Kidney (tissue), 14 donors: ENCODE results near the gene SRRM3. TPM values are rescaled to one million over a fixed set of nuclear protein-coding genes. Genes with fewer than 3 reads are reported as not detected.

Source experiments
- DNase-seq, 5 donors: peaks; one replicate each; pipeline ENCODE4 v3.0.0-alpha.2; 2013 to 2020
- FAIRE-seq: peaks from 2 replicates; lab custom pipeline; 2012; peaks lifted over from hg19 to GRCh38; lab: Jason Lieb, UNC
- H3K27ac ChIP-seq, 2 donors: one replicate each; pipeline ENCODE4 v1.7.0; 2013; ENCODE audit warnings: low read depth in 2 of 2, low read length in 2 of 2, inconsistent platforms in 1 of 2
- H3K27me3 ChIP-seq: one replicate; pipeline ENCODE4 v1.7.1; 2013; ENCODE audit warnings: low read length, inconsistent platforms; ENCODE audit not compliant: control insufficient read depth, insufficient read depth
- H3K36me3 ChIP-seq, 3 donors: one replicate each; pipeline versions ENCODE4 v1.7.0 to v1.7.1; 2013; ENCODE audit warnings: low read length in 3 of 3, control low read depth in 1 of 3, inconsistent platforms in 1 of 3; ENCODE audit not compliant: insufficient read depth in 3 of 3, control insufficient read depth in 2 of 3
- H3K4me1 ChIP-seq, 3 donors: one replicate each; pipeline versions ENCODE4 v1.7.0 to v1.7.1; 2013; ENCODE audit warnings: low read length in 3 of 3, inconsistent platforms in 1 of 3, low read depth in 1 of 3; ENCODE audit not compliant: control insufficient read depth in 2 of 3, insufficient read depth in 2 of 3
- H3K4me3 ChIP-seq, 3 donors: one replicate each; pipeline versions ENCODE4 v1.7.0 to v1.8.1; 2013; ENCODE audit warnings: low read length in 3 of 3, control low read depth in 1 of 3, inconsistent platforms in 1 of 3
- H3K9ac ChIP-seq, 3 donors: one replicate each; pipeline versions ENCODE4 v1.7.0 to v1.7.1; 2013; ENCODE audit warnings: low read length in 3 of 3, control low read depth in 1 of 3, inconsistent platforms in 1 of 3
- H3K9me3 ChIP-seq, 3 donors: one replicate each; pipeline versions ENCODE4 v1.7.0 to v1.7.1; 2013; ENCODE audit warnings: low read length in 3 of 3, control low read depth in 1 of 3, inconsistent platforms in 1 of 3; ENCODE audit not compliant: control insufficient read depth in 2 of 3, insufficient read depth in 1 of 3
- intact Hi-C: fragments of 100-400 bp; cut with DNase I; formaldehyde crosslinking; loops from one replicate; pipeline ENCODE4 v1.11.1; 2022
- polyA plus RNA-seq: library from polyadenylated mRNA; stranded (reverse); fragments of 350-450 nt; fragmentation: Illumina TruSeq; extraction: RNeasy Lipid Tissue Mini Kit (QIAGEN cat#74804); gene quantifications from one replicate; pipeline ENCODE4 v1.2.3, GENCODE V29; 2014; ENCODE audit warnings: low read depth, low replicate concordance; ENCODE audit not compliant: insufficient read depth
- total RNA-seq: library from RNA; stranded (reverse); fragmentation: NEBNext Ultra II Directional; extraction: Animal tissue kit (Norgen Biotek cat#: 25700); gene quantifications from one replicate; pipeline ENCODE4 v1.2.1, GENCODE V29; 2021
- TF ChIP-seq, protein P1 (sequence below): IDR thresholded peaks from 3 replicates; pipeline ENCODE4 v1.5.1; 2012; ENCODE audit warnings: mild to moderate bottlenecking, moderate library complexity, borderline replicate concordance; ENCODE audit not compliant: insufficient read depth; ENCODE audit errors: extremely low read depth
- donor health status: control.
- donor health status: control.
- donor health status: control.
- donor health status: control.
- donor health status: control.
- donor health status: DM: yes; HTN: yes; CAD: no.
- donor health status: Normal renal cell carcinoma (clear cell type).

SRRM3 gene
- total and polyA plus RNA-seq, 2 donors from 2014 or later = 0.99 to 1.0 TPM

DNA sequence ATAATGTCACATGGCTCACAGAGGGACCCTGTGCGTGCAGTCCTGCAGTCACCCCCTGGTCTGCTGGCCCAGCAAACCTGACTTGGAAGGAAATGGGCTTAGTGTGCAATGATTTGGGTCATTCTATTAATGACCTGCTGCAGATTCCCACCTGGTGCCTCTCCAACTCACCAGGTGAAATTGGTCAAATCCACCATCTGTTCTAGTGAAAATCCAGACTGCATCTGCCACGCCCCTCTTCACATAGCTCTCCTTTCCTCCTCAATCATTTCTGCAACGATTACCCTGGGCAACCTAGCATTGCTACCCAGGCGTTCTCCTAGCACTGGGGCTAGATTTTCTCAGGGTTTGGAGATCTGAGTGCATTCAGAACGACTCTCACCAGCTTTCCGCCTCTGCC is 29.4 kb downstream of the SRRM3 start:
- Histone ChIP-seq H3K36me3 (no peaks in the 10 kb centered on the region), H3K9ac (no peak overlapping the region), H3K27me3 (no peaks in the 10 kb centered on the region), H3K9me3 (no peaks in the 10 kb centered on the region), H3K4me1 (peaks cover 0 to 6% (median 0%) of the 10 kb centered on the region in 3 donors), H3K4me3 (no peak overlapping the region), H3K27ac (no peak overlapping the region)
- FAIRE-seq (no peak), DNase-seq (no peak)
- intact Hi-C loops = no loop called here
- TF ChIP-seq, protein P1, sequence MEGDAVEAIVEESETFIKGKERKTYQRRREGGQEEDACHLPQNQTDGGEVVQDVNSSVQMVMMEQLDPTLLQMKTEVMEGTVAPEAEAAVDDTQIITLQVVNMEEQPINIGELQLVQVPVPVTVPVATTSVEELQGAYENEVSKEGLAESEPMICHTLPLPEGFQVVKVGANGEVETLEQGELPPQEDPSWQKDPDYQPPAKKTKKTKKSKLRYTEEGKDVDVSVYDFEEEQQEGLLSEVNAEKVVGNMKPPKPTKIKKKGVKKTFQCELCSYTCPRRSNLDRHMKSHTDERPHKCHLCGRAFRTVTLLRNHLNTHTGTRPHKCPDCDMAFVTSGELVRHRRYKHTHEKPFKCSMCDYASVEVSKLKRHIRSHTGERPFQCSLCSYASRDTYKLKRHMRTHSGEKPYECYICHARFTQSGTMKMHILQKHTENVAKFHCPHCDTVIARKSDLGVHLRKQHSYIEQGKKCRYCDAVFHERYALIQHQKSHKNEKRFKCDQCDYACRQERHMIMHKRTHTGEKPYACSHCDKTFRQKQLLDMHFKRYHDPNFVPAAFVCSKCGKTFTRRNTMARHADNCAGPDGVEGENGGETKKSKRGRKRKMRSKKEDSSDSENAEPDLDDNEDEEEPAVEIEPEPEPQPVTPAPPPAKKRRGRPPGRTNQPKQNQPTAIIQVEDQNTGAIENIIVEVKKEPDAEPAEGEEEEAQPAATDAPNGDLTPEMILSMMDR = no peak

DNA sequence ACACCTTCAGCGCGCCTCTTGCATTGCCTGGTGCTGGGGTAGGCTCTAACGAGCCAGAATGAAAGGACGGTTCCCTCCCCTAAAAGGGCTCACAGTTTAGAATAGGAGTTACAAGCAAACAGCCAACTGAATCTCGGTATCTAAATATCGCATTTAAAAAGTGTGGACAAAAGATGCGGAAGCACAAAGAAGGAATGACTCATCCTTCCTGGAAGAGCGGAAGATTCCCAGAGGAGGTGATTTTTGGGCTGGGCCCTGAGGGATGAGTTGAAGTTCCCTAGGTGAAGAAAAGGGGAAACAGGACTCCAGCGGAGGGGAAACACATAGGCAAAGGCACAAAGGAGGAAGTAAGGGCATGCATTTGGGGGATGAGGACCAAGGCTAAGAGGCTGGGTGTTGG is 29.9 kb downstream of the SRRM3 start:
- Histone ChIP-seq H3K27ac (no peak overlapping the region), H3K27me3 (no peaks in the 10 kb centered on the region), H3K4me1 (peaks cover 0 to 6% (median 0%) of the 10 kb centered on the region in 3 donors), H3K9ac (no peak overlapping the region), H3K4me3 (no peak overlapping the region), H3K36me3 (no peaks in the 10 kb centered on the region), H3K9me3 (no peaks in the 10 kb centered on the region)
- DNase-seq (no peak), FAIRE-seq (no peak)
- TF ChIP-seq, protein P1 = no peak
- intact Hi-C loops = no loop called here

DNA sequence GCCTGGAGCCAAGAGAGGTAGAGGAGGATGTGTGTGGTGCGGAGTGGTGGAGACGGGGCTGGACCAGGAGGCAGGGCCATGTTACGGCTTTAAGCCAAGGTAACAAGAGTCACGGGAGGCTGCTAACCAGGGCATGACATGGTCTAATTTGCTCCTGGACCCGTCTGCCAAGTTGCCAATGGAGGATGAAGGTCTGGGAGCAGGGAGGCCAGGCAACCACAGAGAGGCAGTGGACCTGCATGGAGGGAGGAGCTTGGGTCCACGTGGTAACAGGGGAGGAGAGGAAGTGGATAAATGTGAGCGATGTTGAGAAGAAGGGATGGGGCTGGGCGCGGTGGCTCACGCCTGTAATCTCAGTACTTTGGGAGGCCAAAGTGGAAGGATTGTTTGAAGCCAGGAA is 31.0 kb downstream of the SRRM3 start:
- Histone ChIP-seq H3K9ac (no peak overlapping the region), H3K4me1 (peaks cover 0 to 6% (median 0%) of the 10 kb centered on the region in 3 donors), H3K36me3 (no peaks in the 10 kb centered on the region), H3K27me3 (no peaks in the 10 kb centered on the region), H3K4me3 (no peak overlapping the region), H3K9me3 (no peaks in the 10 kb centered on the region), H3K27ac (no peak overlapping the region)
- TF ChIP-seq, protein P1 = no peak
- intact Hi-C loops = no loop called here
- no peak for FAIRE-seq
- DNase-seq = no peak
